Measurements from ENCODE around the gene PMEPA1.
A peak's percentile ranks its signal among the peaks of the same experiment; 100 is the strongest.

The PMEPA1 gene

GRCh38 chr20:57661746-57662455, 47.9 kb downstream of the PMEPA1 start:
- no peak for DNase-seq (ENCODE audit: low read depth in 3 of 3)

GRCh38 chr20:57660922-57661745, 48.7 kb downstream of the PMEPA1 start:
- DNase-seq (ENCODE audit: low read depth in 3 of 3) = no peak

- DNase-seq (ENCODE audit: low read depth in 3 of 3) = no peak
Measured at GRCh38 chr20:57660181-57660921, 49.5 kb downstream of the PMEPA1 start.

DNA sequence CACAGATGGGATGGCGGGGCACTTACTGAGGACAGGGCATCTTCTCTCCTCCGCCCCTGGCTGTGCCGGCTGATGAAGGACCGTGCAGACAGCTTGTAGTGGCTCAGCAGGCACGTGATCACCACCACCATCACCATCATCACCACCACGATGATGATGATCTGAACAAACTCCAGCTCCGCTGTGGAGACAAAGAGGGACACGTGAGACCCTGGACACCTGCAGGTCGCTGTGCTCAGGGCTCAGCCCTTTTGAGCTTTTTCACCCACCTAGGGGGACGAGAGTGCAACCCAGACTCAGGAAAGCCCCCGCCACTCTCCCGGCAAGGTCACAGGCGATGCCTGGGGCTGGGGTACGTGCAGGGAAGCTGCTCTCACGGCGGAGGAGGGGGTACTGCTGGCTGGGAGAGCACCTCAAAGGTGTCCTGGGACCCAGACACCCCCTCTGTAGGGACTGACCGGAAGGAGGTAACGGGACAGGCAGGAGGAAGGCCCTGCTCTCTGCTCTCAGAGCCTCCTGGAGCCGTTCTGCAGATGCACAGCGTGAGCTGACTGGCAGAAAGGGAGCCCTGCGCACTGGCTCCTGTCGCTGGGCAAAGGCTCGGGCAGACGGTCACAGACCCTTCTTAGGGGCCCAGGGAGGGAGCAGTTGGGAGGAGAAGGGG, 50.2 kb downstream of the PMEPA1 start:
- DNase-seq (ENCODE audit: low read depth in 3 of 3) = no peak

GRCh38 chr20:57658833-57659516, 50.8 kb downstream of the PMEPA1 start:
- no peak for DNase-seq (ENCODE audit: low read depth in 3 of 3)

- no peak for DNase-seq (ENCODE audit: low read depth in 3 of 3)
Measured at GRCh38 chr20:57658447-57658832, 51.4 kb downstream of the PMEPA1 start.

- DNase-seq (ENCODE audit: low read depth in 3 of 3) = peak in 1 of 3 experiments; percentile 10
Measured at GRCh38 chr20:57657535-57658446, 52.0 kb downstream of the PMEPA1 start.

DNA sequence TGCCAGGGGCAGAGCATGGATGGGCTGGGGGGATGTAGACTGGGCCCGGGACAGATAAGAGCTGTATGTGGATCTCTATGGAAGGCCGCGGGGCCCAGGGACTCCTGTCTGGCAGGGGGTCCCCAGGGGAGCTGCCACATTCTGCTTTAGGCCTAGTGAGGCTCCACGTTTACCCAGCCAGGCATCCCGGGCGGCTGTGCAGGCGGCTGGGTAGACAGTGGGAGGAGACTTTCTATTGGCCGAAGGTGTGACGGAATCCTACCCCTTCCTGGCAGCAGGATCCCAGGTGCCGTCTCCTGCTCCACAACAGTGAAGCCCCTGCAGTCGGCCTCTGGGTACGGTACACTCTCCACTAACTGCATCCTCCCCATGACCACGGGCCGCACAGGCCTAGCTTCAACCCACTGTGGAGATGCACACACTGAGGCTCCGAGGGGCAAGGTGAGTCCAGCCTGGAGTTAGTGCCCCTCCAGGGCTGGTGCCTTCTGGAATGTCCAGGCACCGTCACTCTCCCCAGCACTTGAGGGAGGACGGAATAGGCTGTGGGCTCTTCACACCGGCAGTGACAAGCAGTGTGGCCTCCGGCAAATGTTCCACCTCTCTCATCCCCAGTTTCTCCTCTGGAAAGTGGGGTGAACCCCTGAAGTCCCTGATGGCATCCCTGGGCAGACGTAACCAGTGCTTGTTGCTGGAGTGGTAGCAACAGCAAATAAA, 52.8 kb downstream of the PMEPA1 start:
- DNase-seq (ENCODE audit: low read depth in 3 of 3) = no peak

DNA sequence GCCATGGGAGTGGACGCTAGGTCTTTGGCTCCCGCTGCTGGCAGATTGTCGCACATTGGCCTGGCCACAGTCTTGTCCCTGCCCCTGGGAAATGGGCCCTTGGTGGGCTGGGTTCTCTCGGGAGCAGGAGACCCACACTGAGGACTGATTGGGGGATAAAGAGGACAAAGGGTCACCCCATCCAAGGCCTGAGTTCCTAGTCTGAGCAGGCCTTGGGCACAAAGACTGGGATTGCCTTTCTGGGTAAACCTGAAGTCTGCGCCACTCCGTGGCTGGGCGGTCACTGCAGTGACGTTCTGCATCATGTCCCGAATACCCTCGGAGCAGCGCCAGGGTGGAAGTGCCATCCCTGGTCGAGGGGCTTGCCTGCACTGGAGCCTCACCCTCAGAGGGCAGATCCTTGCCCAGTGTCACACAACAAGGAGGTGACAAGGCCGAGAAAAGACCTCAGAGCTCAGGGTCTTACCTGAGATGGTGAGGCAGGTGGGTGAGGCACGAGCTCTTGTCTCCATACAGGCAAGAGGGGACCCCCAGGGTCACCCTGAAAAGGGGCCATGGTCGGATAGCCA, 53.5 kb downstream of the PMEPA1 start:
- no peak for DNase-seq (ENCODE audit: low read depth in 3 of 3)

- no peak for DNase-seq (ENCODE audit: low read depth in 3 of 3)
Measured at GRCh38 chr20:57655809-57656155, 54.0 kb downstream of the PMEPA1 start.

DNA sequence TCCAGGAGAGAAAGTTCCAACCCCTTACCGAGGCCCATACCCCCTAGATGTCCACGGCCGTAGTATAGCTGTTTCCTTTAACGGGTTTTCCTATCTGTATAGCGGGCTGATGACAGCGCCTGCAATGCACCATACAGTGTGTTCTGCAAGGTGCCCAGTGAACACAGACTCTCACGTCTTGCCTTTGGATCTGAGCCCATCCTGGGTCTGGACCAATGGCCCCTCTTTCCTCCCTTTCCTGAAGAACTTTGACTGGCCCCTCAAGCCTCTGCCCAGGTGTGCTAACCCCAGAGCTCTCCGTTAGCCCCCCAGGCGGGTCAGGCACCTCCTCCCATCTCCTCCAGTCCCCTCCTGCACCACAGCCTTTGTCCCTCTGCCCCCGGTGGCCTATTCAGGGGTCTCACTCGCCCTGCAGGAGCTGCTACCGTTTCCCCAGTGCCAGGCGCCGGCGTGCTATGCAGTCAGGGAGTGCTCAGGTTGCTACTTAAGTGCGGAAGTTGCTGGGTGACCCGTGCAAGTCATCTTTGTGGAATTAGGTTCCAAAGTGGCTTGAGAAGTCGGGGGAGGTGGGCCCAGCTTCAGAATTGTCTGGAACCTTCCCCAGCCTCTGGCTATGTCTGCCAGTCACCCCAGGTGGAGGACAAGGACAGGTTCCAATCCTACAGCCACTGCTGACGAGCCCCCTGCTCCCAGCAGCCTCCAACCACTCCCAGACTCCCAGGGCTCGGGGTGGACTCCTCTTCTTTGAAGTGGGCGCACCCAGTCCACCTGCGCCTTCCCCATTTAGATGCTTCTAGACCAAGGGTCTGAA, 54.6 kb downstream of the PMEPA1 start:
- no peak for DNase-seq (ENCODE audit: low read depth in 3 of 3)

DNA sequence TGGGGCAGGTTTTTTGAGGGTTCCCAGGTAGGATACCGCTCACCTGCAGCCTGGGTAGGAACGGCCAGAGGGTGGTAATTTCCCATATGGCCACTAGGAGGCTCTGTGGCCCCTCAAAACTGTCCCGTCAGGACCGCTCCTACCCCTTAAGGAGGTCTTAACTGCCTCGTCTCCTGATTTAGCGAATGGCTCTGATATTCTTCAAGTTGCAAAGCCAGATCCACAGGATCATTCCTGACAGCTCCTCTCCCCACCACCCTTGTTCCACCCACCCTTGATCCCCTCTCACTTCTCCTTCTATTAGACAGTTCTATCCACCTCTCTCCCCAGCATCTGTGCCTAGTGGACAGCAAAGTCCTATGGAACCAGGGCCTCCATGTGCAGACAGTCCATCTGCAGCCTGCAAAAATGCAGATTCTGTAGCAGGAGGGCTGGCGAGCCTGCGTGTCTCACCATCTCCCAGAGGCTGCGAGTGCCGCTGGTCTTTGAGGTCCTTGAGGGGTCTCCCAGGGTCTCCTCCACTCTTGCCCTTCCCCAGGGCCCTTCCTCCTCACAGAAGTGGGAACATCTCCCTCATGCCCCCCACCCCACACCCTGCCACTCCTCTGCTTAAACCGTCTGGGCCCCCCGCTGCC, 55.3 kb downstream of the PMEPA1 start:
- peak; percentile 24 to 38 (median 35) for DNase-seq (ENCODE audit: low read depth in 3 of 3)

GRCh38 chr20:57653910-57654309, 55.9 kb downstream of the PMEPA1 start:
- DNase-seq (ENCODE audit: low read depth in 3 of 3) = no peak

- no peak for DNase-seq (ENCODE audit: low read depth in 3 of 3)
Measured at GRCh38 chr20:57653546-57653900, 56.3 kb downstream of the PMEPA1 start.

- no peak for DNase-seq (ENCODE audit: low read depth in 3 of 3)
Measured at GRCh38 chr20:57652606-57653545, 56.9 kb downstream of the PMEPA1 start.

- no peak for DNase-seq (ENCODE audit: low read depth in 3 of 3)
Measured at GRCh38 chr20:57651881-57652605, 57.8 kb downstream of the PMEPA1 start.
